Fibroblast of lung (primary cell): ENCODE data around the gene S100A1. TPM values are rescaled to one million over a fixed set of nuclear protein-coding genes. Genes with fewer than 3 reads are reported as not detected.
A peak's percentile ranks its signal among the peaks of the same experiment; 100 is the strongest.

ENCODE experiments used
- DNase-seq, 2 donors: peaks; one replicate each; pipeline versions ENCODE4 v3.0.0 to v3.0.0-alpha.2; 2010; ENCODE audit warnings: low read depth in 2 of 2
- H2AFZ ChIP-seq: 2 replicates; pipeline ENCODE4 v1.5.1; 2012; ENCODE audit warnings: low read length, control low read depth, inconsistent platforms
- H3K27ac ChIP-seq: 2 replicates; pipeline ENCODE4 v1.5.1; 2011; ENCODE audit warnings: low read length, control low read depth; ENCODE audit not compliant: insufficient read depth
- H3K27me3 ChIP-seq: 2 replicates; pipeline ENCODE4 v1.5.1; 2011; ENCODE audit warnings: mild to moderate bottlenecking, low read length; ENCODE audit not compliant: control insufficient read depth, insufficient read depth
- H3K36me3 ChIP-seq: 2 replicates; pipeline ENCODE4 v1.5.1; 2011; ENCODE audit warnings: low read length; ENCODE audit not compliant: control insufficient read depth, insufficient read depth
- H3K4me1 ChIP-seq: 2 replicates; pipeline ENCODE4 v1.5.1; 2011; ENCODE audit warnings: low read length; ENCODE audit not compliant: control insufficient read depth, insufficient read depth; ENCODE audit errors: extremely low read depth
- H3K4me2 ChIP-seq: 2 replicates; pipeline ENCODE4 v1.5.1; 2011; ENCODE audit warnings: low read length, control low read depth; ENCODE audit not compliant: insufficient read depth; ENCODE audit errors: extremely low read depth
- H3K4me3 ChIP-seq, 4 experiments: fragments of 200-600 bp in 1 of 4; sonication (generic) in 1 of 4; replicated peaks in 1 of 4; 2 replicates each; pipeline ENCODE4 v1.5.1; 2011 to 2016; ENCODE audit warnings: low read length in 4 of 4, low read depth in 3 of 4, mild to moderate bottlenecking in 3 of 4, control low read depth in 2 of 4, inconsistent platforms in 1 of 4, mixed read lengths in 1 of 4; ENCODE audit not compliant: insufficient read depth in 1 of 4; ENCODE audit errors: control extremely low read depth in 1 of 4
- H3K79me2 ChIP-seq: 2 replicates; pipeline ENCODE4 v1.5.1; 2012; ENCODE audit warnings: mild to moderate bottlenecking, low read length, inconsistent platforms; ENCODE audit not compliant: control insufficient read depth, insufficient read depth
- H3K9ac ChIP-seq: 2 replicates; pipeline ENCODE4 v1.5.1; 2011; ENCODE audit warnings: mild to moderate bottlenecking, low read length, control low read depth; ENCODE audit not compliant: insufficient read depth
- H3K9me3 ChIP-seq: 2 replicates; pipeline ENCODE4 v1.5.1; 2012; ENCODE audit warnings: low read depth, low read length; ENCODE audit not compliant: control insufficient read depth, insufficient read depth
- H4K20me1 ChIP-seq: 2 replicates; pipeline ENCODE4 v1.5.1; 2011; ENCODE audit warnings: low read length; ENCODE audit not compliant: control insufficient read depth, insufficient read depth; ENCODE audit errors: extremely low read depth
- CTCF ChIP-seq, 2 donors: IDR thresholded peaks in 1 of 2; conservative IDR thresholded peaks in 1 of 2; 1 replicate in 1 of 2; 2 replicates in 1 of 2; pipeline ENCODE4 v1.5.1; 2011 to 2012; ENCODE audit warnings: low read length in 2 of 2, control low read depth in 1 of 2, inconsistent platforms in 1 of 2, low read depth in 1 of 2, mild to moderate bottlenecking in 1 of 2
- EZH2 ChIP-seq: IDR thresholded peaks from 2 replicates; pipeline ENCODE4 v1.5.1; 2012; ENCODE audit warnings: low read length, control low read depth, mild to moderate bottlenecking; ENCODE audit errors: missing control alignments
- polyA plus RNA-seq, 2 donors: library from polyadenylated mRNA; depleted of rRNA in 1 of 2; stranded (reverse) in 1 of 2; unstranded in 1 of 2; fragments of >200 nt; gene quantifications; 2 replicates each; pipeline ENCODE4 v1.2.1, GENCODE V29; 2011 to 2012; ENCODE audit warnings: missing spikeins in 1 of 2
- total RNA-seq: library from RNA; depleted of rRNA; stranded (reverse); fragments of >200 nt; gene quantifications from 2 replicates; pipeline ENCODE4 v1.2.1, GENCODE V29; 2014

S100A1 gene
- total and polyA plus RNA-seq, 2 donors (not counting 1 experiment from before 2014, with no cell fraction given), result 0.17 to 9.7 TPM

GRCh38 chr1:153592748-153593147, 35.5 kb upstream of the S100A1 start:
- no peak overlapping the region for H2AFZ ChIP-seq
- no peak for DNase-seq

DNA sequence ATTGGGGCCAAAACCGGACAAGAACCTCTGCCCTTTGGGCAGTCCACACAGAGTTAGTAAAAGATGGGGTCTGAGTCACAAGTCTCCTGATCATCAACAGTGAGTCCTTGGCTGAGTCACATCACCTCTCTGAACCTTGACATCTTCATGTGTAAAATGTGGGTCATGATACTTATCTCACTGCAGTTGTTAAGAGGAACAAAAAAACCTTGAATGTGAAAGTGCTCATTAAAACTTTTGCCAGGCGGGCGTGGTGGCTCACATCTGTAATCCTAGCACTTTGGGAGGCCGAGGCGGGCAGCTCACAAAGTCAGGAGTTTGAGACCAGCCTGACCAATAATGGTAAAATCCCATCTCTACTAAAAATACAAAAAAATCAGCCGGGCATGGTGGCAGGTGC, 31.0 kb upstream of the S100A1 start:
- peak; percentile 50 to 60 for DNase-seq
- Histone ChIP-seq H3K9ac (no peak overlapping the region), H3K4me3 (no peak overlapping the region), H3K27ac (peak overlapping the region; percentile 41), H3K4me2 (no peak overlapping the region), H3K4me1 (peaks cover 17% of the 10 kb centered on the region), H3K9me3 (no peaks in the 10 kb centered on the region), H3K79me2 (no peaks in the 10 kb centered on the region), H4K20me1 (no peaks in the 10 kb centered on the region), H2AFZ (no peak overlapping the region), H3K27me3 (no peaks in the 10 kb centered on the region), H3K36me3 (no peaks in the 10 kb centered on the region)
- TF ChIP-seq EZH2, result no peak
- no peak for TF ChIP-seq CTCF (conservative IDR thresholded peaks at IDR 0.05 in 1 of 2, IDR thresholded peaks at IDR 0.05 in 1 of 2; ENCODE audit: low read depth in 1 of 2, low read length in 2 of 2)

More at GRCh38 chr1:153592748-153593147, 35.5 kb upstream of the S100A1 start:
- Histone ChIP-seq H3K9me3 (no peaks in the 10 kb centered on the region), H3K36me3 (no peaks in the 10 kb centered on the region), H3K27me3 (no peaks in the 10 kb centered on the region), H3K9ac (no peak overlapping the region), H3K27ac (no peak overlapping the region), H3K4me3 (no peak overlapping the region), H3K4me1 (peaks cover 1% of the 10 kb centered on the region), H3K4me2 (no peak overlapping the region), H4K20me1 (no peaks in the 10 kb centered on the region), H3K79me2 (no peaks in the 10 kb centered on the region)
- no peak for TF ChIP-seq EZH2
- no peak for TF ChIP-seq CTCF (conservative IDR thresholded peaks at IDR 0.05 in 1 of 2, IDR thresholded peaks at IDR 0.05 in 1 of 2; ENCODE audit: low read depth in 1 of 2, low read length in 2 of 2)

GRCh38 chr1:153598309-153599172, 29.7 kb upstream of the S100A1 start:
- Histone ChIP-seq H3K36me3 (no peaks in the 10 kb centered on the region), H4K20me1 (no peaks in the 10 kb centered on the region), H3K4me1 (peaks cover 17% of the 10 kb centered on the region), H3K27me3 (no peaks in the 10 kb centered on the region), H3K27ac (peak overlapping the region; percentile 77), H3K9ac (no peak overlapping the region), H3K4me2 (no peak overlapping the region), H3K79me2 (no peaks in the 10 kb centered on the region), H3K4me3 (no peak overlapping the region), H3K9me3 (no peaks in the 10 kb centered on the region), H2AFZ (no peak overlapping the region)
- TF ChIP-seq EZH2 (no peak), CTCF (conservative IDR thresholded peaks at IDR 0.05 in 1 of 2, IDR thresholded peaks at IDR 0.05 in 1 of 2; ENCODE audit: low read depth in 1 of 2, low read length in 2 of 2) (no peak)
- peak; percentile 58 to 69 for DNase-seq
